ENCODE results near the gene STPG3.

Gene STPG3

GRCh38 chr9:137216188-137216965 lies 34.7 kb upstream of the STPG3 start:
- Histone ChIP-seq H3K9ac (ENCODE audit: low read length) (no peak overlapping the region), H3K4me1 (ENCODE audit: control insufficient read depth, insufficient read depth, low read length) (peaks cover 23% of the 10 kb centered on the region), H3K4me3 (ENCODE audit: low read length) (no peak overlapping the region), H3K9me3 (ENCODE audit: control insufficient read depth, low read length) (no peaks in the 10 kb centered on the region), H3K36me3 (ENCODE audit: control insufficient read depth, insufficient read depth, low read length, severe bottlenecking) (peaks cover 9% of the 10 kb centered on the region), H3K27me3 (replicated peaks; ENCODE audit: control insufficient read depth, insufficient read depth, low read length) (no peaks in the 10 kb centered on the region)
- DNase-seq (ENCODE audit: low read depth): no peak

GRCh38 chr9:137217276-137218211 lies 33.5 kb upstream of the STPG3 start:
- peaks cover 23% of the 10 kb centered on the region for H3K4me1 ChIP-seq (ENCODE audit: control insufficient read depth, insufficient read depth, low read length)

GRCh38 chr9:137218212-137218753 lies 32.8 kb upstream of the STPG3 start:
- peaks cover 9% of the 10 kb centered on the region for H3K36me3 ChIP-seq (ENCODE audit: control insufficient read depth, insufficient read depth, low read length, severe bottlenecking)
- no peak overlapping the region for H3K4me3 ChIP-seq (ENCODE audit: low read length)
- H3K9me3 ChIP-seq (ENCODE audit: control insufficient read depth, low read length): no peaks in the 10 kb centered on the region
- peak overlapping the region; percentile 51 for H3K9ac ChIP-seq (ENCODE audit: low read length)
- peaks cover 28% of the 10 kb centered on the region for H3K4me1 ChIP-seq (ENCODE audit: control insufficient read depth, insufficient read depth, low read length)
- H3K27me3 ChIP-seq (replicated peaks; ENCODE audit: control insufficient read depth, insufficient read depth, low read length): no peaks in the 10 kb centered on the region
- no peak for DNase-seq (ENCODE audit: low read depth)

More at GRCh38 chr9:137217276-137218211, 33.5 kb upstream of the STPG3 start:
- no peaks in the 10 kb centered on the region for H3K9me3 ChIP-seq (ENCODE audit: control insufficient read depth, low read length)
- H3K36me3 ChIP-seq (ENCODE audit: control insufficient read depth, insufficient read depth, low read length, severe bottlenecking): peaks cover 9% of the 10 kb centered on the region
- H3K4me3 ChIP-seq (ENCODE audit: low read length): peak overlapping the region; percentile 49
- H3K27me3 ChIP-seq (replicated peaks; ENCODE audit: control insufficient read depth, insufficient read depth, low read length): no peaks in the 10 kb centered on the region
- peak overlapping the region; percentile 51 for H3K9ac ChIP-seq (ENCODE audit: low read length)
- DNase-seq (ENCODE audit: low read depth): no peak

- peak overlapping the region; percentile 38 for H3K9ac ChIP-seq (ENCODE audit: low read length)
- H3K9me3 ChIP-seq (ENCODE audit: control insufficient read depth, low read length): no peaks in the 10 kb centered on the region
- H3K27me3 ChIP-seq (replicated peaks; ENCODE audit: control insufficient read depth, insufficient read depth, low read length): no peaks in the 10 kb centered on the region
- no peak overlapping the region for H3K4me3 ChIP-seq (ENCODE audit: low read length)
- H3K4me1 ChIP-seq (ENCODE audit: control insufficient read depth, insufficient read depth, low read length): peaks cover 28% of the 10 kb centered on the region
- peaks cover 9% of the 10 kb centered on the region for H3K36me3 ChIP-seq (ENCODE audit: control insufficient read depth, insufficient read depth, low read length, severe bottlenecking)
- DNase-seq (ENCODE audit: low read depth): no peak
Observed at GRCh38 chr9:137218754-137219271, 32.3 kb upstream of the STPG3 start.

- Histone ChIP-seq H3K27me3 (replicated peaks; ENCODE audit: control insufficient read depth, insufficient read depth, low read length) (no peaks in the 10 kb centered on the region), H3K9ac (ENCODE audit: low read length) (no peak overlapping the region), H3K9me3 (ENCODE audit: control insufficient read depth, low read length) (no peaks in the 10 kb centered on the region), H3K36me3 (ENCODE audit: control insufficient read depth, insufficient read depth, low read length, severe bottlenecking) (peaks cover 2% of the 10 kb centered on the region), H3K4me1 (ENCODE audit: control insufficient read depth, insufficient read depth, low read length) (peaks cover 32% of the 10 kb centered on the region), H3K4me3 (ENCODE audit: low read length) (no peak overlapping the region)
- no peak for DNase-seq (ENCODE audit: low read depth)
Observed at GRCh38 chr9:137219757-137220316, 31.2 kb upstream of the STPG3 start.

- Histone ChIP-seq H3K4me1 (ENCODE audit: control insufficient read depth, insufficient read depth, low read length) (peaks cover 32% of the 10 kb centered on the region), H3K9me3 (ENCODE audit: control insufficient read depth, low read length) (no peaks in the 10 kb centered on the region), H3K9ac (ENCODE audit: low read length) (no peak overlapping the region), H3K4me3 (ENCODE audit: low read length) (no peak overlapping the region), H3K36me3 (ENCODE audit: control insufficient read depth, insufficient read depth, low read length, severe bottlenecking) (no peaks in the 10 kb centered on the region), H3K27me3 (replicated peaks; ENCODE audit: control insufficient read depth, insufficient read depth, low read length) (no peaks in the 10 kb centered on the region)
- DNase-seq (ENCODE audit: low read depth): no peak
Observed at GRCh38 chr9:137220317-137221094, 30.6 kb upstream of the STPG3 start.

GRCh38 chr9:137221095-137221505 lies 30.0 kb upstream of the STPG3 start:
- Histone ChIP-seq H3K4me3 (ENCODE audit: low read length) (no peak overlapping the region), H3K36me3 (ENCODE audit: control insufficient read depth, insufficient read depth, low read length, severe bottlenecking) (no peaks in the 10 kb centered on the region), H3K4me1 (ENCODE audit: control insufficient read depth, insufficient read depth, low read length) (peaks cover 32% of the 10 kb centered on the region), H3K27me3 (replicated peaks; ENCODE audit: control insufficient read depth, insufficient read depth, low read length) (no peaks in the 10 kb centered on the region), H3K9ac (ENCODE audit: low read length) (no peak overlapping the region), H3K9me3 (ENCODE audit: control insufficient read depth, low read length) (no peaks in the 10 kb centered on the region)
- DNase-seq (ENCODE audit: low read depth): no peak

GRCh38 chr9:137221506-137222111 lies 29.5 kb upstream of the STPG3 start:
- H3K4me3 ChIP-seq (ENCODE audit: low read length): no peak overlapping the region
- peaks cover 31% of the 10 kb centered on the region for H3K4me1 ChIP-seq (ENCODE audit: control insufficient read depth, insufficient read depth, low read length)
- DNase-seq (ENCODE audit: low read depth): no peak
- H3K9ac ChIP-seq (ENCODE audit: low read length): no peak overlapping the region
- no peaks in the 10 kb centered on the region for H3K36me3 ChIP-seq (ENCODE audit: control insufficient read depth, insufficient read depth, low read length, severe bottlenecking)
- H3K27me3 ChIP-seq (replicated peaks; ENCODE audit: control insufficient read depth, insufficient read depth, low read length): no peaks in the 10 kb centered on the region
- H3K9me3 ChIP-seq (ENCODE audit: control insufficient read depth, low read length): no peaks in the 10 kb centered on the region

- H3K4me1 ChIP-seq (ENCODE audit: control insufficient read depth, insufficient read depth, low read length): peaks cover 28% of the 10 kb centered on the region
- H3K9ac ChIP-seq (ENCODE audit: low read length): peak within 1 kb of the TSS; percentile 73
- no peaks in the 10 kb centered on the region for H3K27me3 ChIP-seq (replicated peaks; ENCODE audit: control insufficient read depth, insufficient read depth, low read length)
- H3K9me3 ChIP-seq (ENCODE audit: control insufficient read depth, low read length): no peaks in the 10 kb centered on the region
- no peaks in the 10 kb centered on the region for H3K36me3 ChIP-seq (ENCODE audit: control insufficient read depth, insufficient read depth, low read length, severe bottlenecking)
- peak within 1 kb of the TSS; percentile 79 for H3K4me3 ChIP-seq (ENCODE audit: low read length)
- peak; percentile 48 for DNase-seq (ENCODE audit: low read depth)
Observed at GRCh38 chr9:137222190-137223077, 28.7 kb upstream of the STPG3 start, which contains the start of gene RNF208. TSS of gene RNF208 (minus strand) at chr9:137222240. CDS start at chr9:137221212, 1,028 bp downstream.
